ENCODE measurements around the gene LRRC8C. TPM values are rescaled to one million over a fixed set of nuclear protein-coding genes. Genes with fewer than 3 reads are reported as not detected.
A peak's percentile ranks its signal among the peaks of the same experiment; 100 is the strongest.

Gene LRRC8C
- total and polyA plus RNA-seq, 5 donors: 3.6 to 10.6 (median 6.0) TPM

DNA sequence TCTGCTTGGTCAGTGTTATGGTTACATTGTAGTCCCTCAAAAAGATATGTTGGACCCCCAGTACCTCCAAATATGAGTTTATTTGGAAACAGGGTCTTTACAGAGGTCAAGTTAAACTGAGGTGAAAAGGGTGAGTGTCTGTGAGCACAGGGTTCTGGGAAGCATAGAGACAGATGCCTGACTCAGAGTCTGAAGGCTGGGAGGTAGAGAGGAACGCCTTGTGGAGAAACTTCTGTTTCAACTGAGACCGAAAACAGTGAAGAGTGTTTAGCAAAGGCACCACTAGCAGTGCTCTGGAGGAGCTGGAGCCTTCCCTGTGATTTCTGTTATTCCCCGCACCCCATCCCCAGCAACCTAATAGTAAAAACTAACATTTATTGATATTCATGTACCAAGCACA lies 122.7 kb downstream of the LRRC8C start:
- H3K27me3 ChIP-seq (ENCODE audit: control insufficient read depth, insufficient read depth): no peaks in the 10 kb centered on the region
- no peak overlapping the region for H3K4me3 ChIP-seq (ENCODE audit: low read length)
- H3K4me1 ChIP-seq (ENCODE audit: control insufficient read depth, insufficient read depth, low read length): peaks cover 9% of the 10 kb centered on the region
- 94% methylated on average over 3 of the region's 3 CpGs for WGBS
- no peaks in the 10 kb centered on the region for H3K9me3 ChIP-seq (ENCODE audit: control insufficient read depth, low read length)
- DNase-seq: no peak
- H3K27ac ChIP-seq (ENCODE audit: low read length): no peak overlapping the region
- intact Hi-C loops (cut with DNase I): loop anchor here in 1 of 4 donors (10.0 kb wide), 1 partner anchor 51 kb away; no protein-coding TSS in a partner anchor
- no peak for ATAC-seq

DNA sequence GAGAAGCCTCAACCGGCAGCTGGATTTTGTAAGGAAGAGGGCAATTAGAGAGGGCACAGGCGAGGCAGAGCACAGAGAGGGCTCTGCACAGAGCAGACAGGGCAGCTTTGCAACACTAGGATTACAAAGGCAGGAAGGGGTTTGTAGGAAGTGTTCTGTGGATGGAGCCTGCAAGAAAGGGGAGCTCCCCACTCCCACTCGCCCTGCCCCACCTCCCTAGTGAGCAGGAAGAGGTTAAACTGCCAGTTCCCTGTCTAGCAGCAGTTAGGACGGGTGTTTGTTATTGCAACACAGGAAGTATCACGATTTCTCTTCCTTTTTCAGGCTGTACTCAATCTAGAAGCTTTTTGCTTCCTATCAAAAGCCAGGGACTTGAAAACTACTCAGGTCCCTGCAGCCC lies 124.6 kb downstream of the LRRC8C start:
- H3K4me3 ChIP-seq (ENCODE audit: low read length): no peak overlapping the region
- peak overlapping the region; percentile 57 for H3K27ac ChIP-seq (ENCODE audit: low read length)
- H3K4me1 ChIP-seq (ENCODE audit: control insufficient read depth, insufficient read depth, low read length): peaks cover 9% of the 10 kb centered on the region
- ATAC-seq: peak; percentile 71 to 80
- no peaks in the 10 kb centered on the region for H3K9me3 ChIP-seq (ENCODE audit: control insufficient read depth, low read length)
- intact Hi-C loops (cut with DNase I): loop anchor here in 1 of 4 donors (10.0 kb wide), 1 partner anchor 53 kb away; no protein-coding TSS in a partner anchor
- WGBS: 32% methylated on average over 5 of the region's 5 CpGs
- no peaks in the 10 kb centered on the region for H3K27me3 ChIP-seq (ENCODE audit: control insufficient read depth, insufficient read depth)
- peak; percentile 43 to 73 (median 68) for DNase-seq

DNA sequence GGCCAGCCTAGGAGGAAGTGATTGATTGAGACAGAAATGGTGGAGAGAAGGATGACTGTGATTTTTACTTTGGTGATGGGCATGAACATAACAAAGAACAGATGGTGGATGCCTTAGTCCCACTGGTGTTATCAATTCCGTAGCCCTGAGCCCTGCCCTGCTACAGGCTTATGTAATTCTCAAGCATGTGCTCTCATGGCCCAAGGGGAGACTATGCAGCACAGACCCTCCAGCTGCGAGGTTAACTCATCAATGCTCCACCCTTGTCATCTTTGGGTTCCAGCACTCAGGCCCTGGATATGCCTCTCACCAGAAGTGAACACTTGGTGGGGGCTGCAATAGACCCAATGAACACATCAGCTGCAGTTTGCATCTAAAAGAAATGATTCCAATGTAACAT lies 125.2 kb downstream of the LRRC8C start:
- intact Hi-C loops (cut with DNase I): loop anchor here in 1 of 4 donors (2.0 to 10.0 kb wide), 2 partner anchors 19 to 53 kb away; no protein-coding TSS in a partner anchor
- WGBS: 55% methylated on average over 2 of the region's 2 CpGs
- DNase-seq (no peak), ATAC-seq (no peak)
- Histone ChIP-seq H3K27ac (ENCODE audit: low read length) (peak overlapping the region; percentile 57), H3K27me3 (ENCODE audit: control insufficient read depth, insufficient read depth) (no peaks in the 10 kb centered on the region), H3K4me3 (ENCODE audit: low read length) (no peak overlapping the region), H3K4me1 (ENCODE audit: control insufficient read depth, insufficient read depth, low read length) (peaks cover 9% of the 10 kb centered on the region), H3K9me3 (ENCODE audit: control insufficient read depth, low read length) (no peaks in the 10 kb centered on the region)

DNA sequence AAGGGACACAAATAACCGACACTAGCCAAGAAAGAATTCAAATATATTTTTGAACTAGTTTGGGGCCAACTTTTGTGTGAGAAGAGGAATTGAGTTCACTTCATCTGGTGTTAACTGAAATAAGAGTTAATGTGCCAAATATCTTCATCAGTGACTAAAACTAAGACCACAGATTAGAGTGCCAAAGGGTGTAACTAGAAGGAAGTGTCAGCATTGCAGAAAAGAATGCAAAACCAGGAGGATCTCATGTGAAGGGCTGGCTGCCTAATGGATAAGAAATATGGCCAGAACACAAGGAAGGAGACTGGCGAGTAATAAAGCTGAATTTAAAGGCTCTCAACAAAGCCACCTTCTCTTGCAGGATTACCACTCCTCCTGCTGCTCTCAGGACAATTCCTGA lies 126.1 kb downstream of the LRRC8C start:
- DNase-seq: no peak
- Histone ChIP-seq H3K4me3 (ENCODE audit: low read length) (no peak overlapping the region), H3K27me3 (ENCODE audit: control insufficient read depth, insufficient read depth) (no peaks in the 10 kb centered on the region), H3K9me3 (ENCODE audit: control insufficient read depth, low read length) (no peaks in the 10 kb centered on the region), H3K4me1 (ENCODE audit: control insufficient read depth, insufficient read depth, low read length) (peaks cover 9% of the 10 kb centered on the region), H3K27ac (ENCODE audit: low read length) (no peak overlapping the region)
- intact Hi-C loops (cut with DNase I): loop anchor here in 1 of 4 donors (2.0 to 10.0 kb wide), 2 partner anchors 20 to 54 kb away; no protein-coding TSS in a partner anchor
- WGBS: 60% methylated on average over 2 of the region's 2 CpGs
- ATAC-seq: no peak

DNA sequence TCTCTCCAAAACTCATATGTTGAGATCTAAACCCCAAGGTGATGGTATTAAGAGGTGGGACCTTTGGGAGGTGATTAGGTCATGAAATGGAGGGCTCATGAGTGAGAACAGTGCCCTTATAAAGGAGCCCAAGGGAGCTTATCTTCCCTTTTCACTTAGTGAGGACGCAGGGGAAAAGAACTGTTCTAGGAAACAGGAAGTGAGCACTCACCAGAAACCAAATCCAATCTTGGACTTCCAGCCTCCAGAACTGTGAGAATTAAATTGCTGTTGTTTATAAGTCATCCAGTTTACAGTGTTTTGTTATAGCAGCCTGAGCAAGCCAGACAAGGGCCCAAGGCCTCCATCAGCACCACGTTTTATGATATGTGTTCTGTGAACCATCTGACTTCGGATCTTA lies 127.6 kb downstream of the LRRC8C start:
- no peak overlapping the region for H3K4me3 ChIP-seq (ENCODE audit: low read length)
- H3K9me3 ChIP-seq (ENCODE audit: control insufficient read depth, low read length): no peaks in the 10 kb centered on the region
- H3K27me3 ChIP-seq (ENCODE audit: control insufficient read depth, insufficient read depth): no peaks in the 10 kb centered on the region
- 55% methylated on average over 3 of the region's 3 CpGs for WGBS
- intact Hi-C loops (cut with DNase I): loop anchor here (5.0 to 10.0 kb wide), 5 partner anchors 126 to 278 kb away; partner anchors contain the start of gene LRRC8C (in 3 of the 4)
- DNase-seq (no peak), ATAC-seq (no peak)
- peaks cover 9% of the 10 kb centered on the region for H3K4me1 ChIP-seq (ENCODE audit: control insufficient read depth, insufficient read depth, low read length)
- peak overlapping the region; percentile 53 for H3K27ac ChIP-seq (ENCODE audit: low read length)

DNA sequence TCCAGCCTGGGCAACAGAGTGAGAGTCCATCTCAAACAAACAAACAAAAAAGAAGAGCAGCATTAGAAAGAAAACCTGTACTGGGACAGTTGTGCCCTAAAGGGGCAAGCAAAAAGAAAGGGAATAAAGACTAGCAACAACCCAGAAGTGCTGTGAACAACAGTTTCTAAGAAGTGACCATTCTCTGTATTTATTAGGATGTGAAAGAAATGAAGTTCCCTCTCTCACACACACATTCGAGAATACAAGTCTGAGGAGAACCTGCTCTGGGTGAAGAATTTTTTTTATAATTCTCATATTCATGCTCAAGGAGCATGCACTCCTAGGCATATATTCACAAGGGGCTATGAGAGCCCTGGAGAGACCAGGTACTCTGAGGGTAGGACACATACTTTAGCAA lies 128.4 kb downstream of the LRRC8C start:
- intact Hi-C loops (cut with DNase I): loop anchor here (5.0 to 10.0 kb wide), 5 partner anchors 127 to 279 kb away; partner anchors contain the start of gene LRRC8C (in 3 of the 4)
- no peak overlapping the region for H3K4me3 ChIP-seq (ENCODE audit: low read length)
- ATAC-seq (no peak), DNase-seq (no peak)
- no peak overlapping the region for H3K27ac ChIP-seq (ENCODE audit: low read length)
- H3K9me3 ChIP-seq (ENCODE audit: control insufficient read depth, low read length): no peaks in the 10 kb centered on the region
- peaks cover 9% of the 10 kb centered on the region for H3K4me1 ChIP-seq (ENCODE audit: control insufficient read depth, insufficient read depth, low read length)
- 77% methylated on average over 1 of the region's 1 CpG for WGBS
- H3K27me3 ChIP-seq (ENCODE audit: control insufficient read depth, insufficient read depth): no peaks in the 10 kb centered on the region

DNA sequence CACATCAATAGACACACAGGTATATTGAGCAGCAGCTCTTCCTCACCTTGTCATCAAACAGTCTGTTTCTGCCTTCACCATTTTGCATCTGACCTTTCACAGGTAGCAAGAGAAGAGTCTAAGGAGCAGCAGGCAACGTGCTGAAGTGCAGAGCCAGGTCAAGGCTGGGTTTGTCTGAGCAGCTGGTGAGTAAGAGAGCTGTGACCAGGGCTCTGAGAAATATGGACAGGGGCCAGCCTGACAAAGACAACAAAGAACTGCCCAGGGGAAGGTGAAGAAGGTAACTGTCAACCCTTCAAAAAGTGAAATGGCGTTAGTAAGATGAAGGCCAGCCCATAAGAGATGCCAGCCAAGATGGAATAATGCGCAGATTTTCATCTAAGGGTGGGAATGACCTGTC lies 129.0 kb downstream of the LRRC8C start:
- no peak overlapping the region for H3K4me3 ChIP-seq (ENCODE audit: low read length)
- peaks cover 9% of the 10 kb centered on the region for H3K4me1 ChIP-seq (ENCODE audit: control insufficient read depth, insufficient read depth, low read length)
- no peaks in the 10 kb centered on the region for H3K27me3 ChIP-seq (ENCODE audit: control insufficient read depth, insufficient read depth)
- no peak for ATAC-seq
- no peaks in the 10 kb centered on the region for H3K9me3 ChIP-seq (ENCODE audit: control insufficient read depth, low read length)
- DNase-seq: no peak
- intact Hi-C loops (cut with DNase I): loop anchor here (2.0 to 10.0 kb wide), 6 partner anchors 127 to 280 kb away; partner anchors contain the start of gene LRRC8C (in 4 of the 4)
- no peak overlapping the region for H3K27ac ChIP-seq (ENCODE audit: low read length)
- 83% methylated on average over 3 of the region's 3 CpGs for WGBS

DNA sequence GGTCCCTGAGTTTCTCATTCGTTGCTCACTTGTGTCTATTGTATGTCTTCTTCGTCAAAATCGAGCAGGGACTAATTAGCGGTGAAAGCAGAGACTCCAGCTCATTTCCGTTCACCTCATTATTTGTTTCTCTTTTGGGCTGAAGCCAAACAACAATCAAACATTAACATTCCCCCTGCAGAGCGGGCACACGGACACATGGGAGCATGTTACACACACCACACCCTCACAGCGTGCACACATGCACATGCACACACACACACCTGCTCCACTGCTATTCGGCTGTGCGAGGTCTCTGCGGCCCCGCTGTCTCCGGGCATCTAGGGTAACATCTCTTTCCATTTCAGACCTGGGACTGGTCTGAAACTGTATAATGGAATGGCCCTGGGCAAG lies 129.5 kb downstream of the LRRC8C start:
- intact Hi-C loops (cut with DNase I): loop anchor here (2.0 to 10.0 kb wide), 6 partner anchors 128 to 280 kb away; partner anchors contain the start of gene LRRC8C (in 4 of the 4)
- peaks cover 9% of the 10 kb centered on the region for H3K4me1 ChIP-seq (ENCODE audit: control insufficient read depth, insufficient read depth, low read length)
- no peaks in the 10 kb centered on the region for H3K27me3 ChIP-seq (ENCODE audit: control insufficient read depth, insufficient read depth)
- peak overlapping the region; percentile 69 for H3K4me3 ChIP-seq (ENCODE audit: low read length)
- H3K9me3 ChIP-seq (ENCODE audit: control insufficient read depth, low read length): no peaks in the 10 kb centered on the region
- ATAC-seq: peak; percentile 23 to 43
- WGBS: 61% methylated on average over 13 of the region's 13 CpGs
- no peak for DNase-seq
- H3K27ac ChIP-seq (ENCODE audit: low read length): no peak overlapping the region

DNA sequence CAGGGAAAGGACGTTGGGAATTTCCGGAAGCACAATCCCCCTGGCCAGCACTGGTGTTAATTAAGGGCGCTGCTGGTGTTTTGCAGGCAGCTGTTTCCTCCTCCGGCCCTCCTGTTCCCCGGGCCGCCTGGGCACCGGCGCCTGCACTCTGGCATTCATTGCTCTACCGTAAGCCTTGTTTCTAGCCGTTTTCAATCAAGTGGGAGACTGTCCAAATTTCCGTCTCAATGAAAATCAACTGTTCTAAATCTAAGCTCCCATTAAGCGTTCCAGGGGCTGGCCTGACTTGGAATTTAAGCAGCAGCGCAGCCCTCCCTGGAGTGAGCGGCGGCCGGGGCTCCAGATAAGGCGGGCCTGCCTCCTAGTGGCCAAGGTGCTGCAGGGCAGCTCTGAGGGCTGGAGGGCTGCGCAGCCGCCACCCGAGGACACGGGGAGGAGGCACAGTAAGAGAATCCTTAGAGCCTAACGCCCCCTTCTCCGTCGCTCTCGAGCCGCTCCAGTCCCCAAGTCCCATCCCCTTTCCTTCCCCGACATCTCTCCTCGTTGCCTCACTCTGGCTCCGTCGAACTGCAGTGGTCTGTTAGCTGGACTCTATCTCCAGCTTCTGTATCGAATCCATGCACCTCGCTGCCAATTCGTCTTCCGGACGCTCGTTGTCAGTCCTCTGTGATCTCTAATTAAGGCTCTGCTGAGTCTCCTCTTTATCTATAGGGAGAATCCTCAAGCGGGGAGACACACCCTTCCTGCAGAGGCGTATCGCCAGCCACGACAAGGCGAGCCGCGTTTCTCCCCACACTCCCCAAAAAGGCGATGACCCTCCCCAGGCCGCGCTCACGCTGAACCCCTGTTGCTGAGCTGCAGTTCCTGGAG lies 130.1 kb downstream of the LRRC8C start:
- Histone ChIP-seq H3K9me3 (ENCODE audit: control insufficient read depth, low read length) (no peaks in the 10 kb centered on the region), H3K4me3 (ENCODE audit: low read length) (peak overlapping the region; percentile 69), H3K27ac (ENCODE audit: low read length) (peak overlapping the region; percentile 32), H3K4me1 (ENCODE audit: control insufficient read depth, insufficient read depth, low read length) (peaks cover 4% of the 10 kb centered on the region), H3K27me3 (ENCODE audit: control insufficient read depth, insufficient read depth) (no peaks in the 10 kb centered on the region)
- 3% methylated on average over 47 of the region's 47 CpGs for WGBS
- DNase-seq (peak; percentile 88 to 95 (median 95)), ATAC-seq (peak; percentile 99)
- intact Hi-C loops (cut with DNase I): loop anchor here (2.0 to 10.0 kb wide), 6 partner anchors 128 to 281 kb away; partner anchors contain the start of gene LRRC8C (in 4 of the 4)

DNA sequence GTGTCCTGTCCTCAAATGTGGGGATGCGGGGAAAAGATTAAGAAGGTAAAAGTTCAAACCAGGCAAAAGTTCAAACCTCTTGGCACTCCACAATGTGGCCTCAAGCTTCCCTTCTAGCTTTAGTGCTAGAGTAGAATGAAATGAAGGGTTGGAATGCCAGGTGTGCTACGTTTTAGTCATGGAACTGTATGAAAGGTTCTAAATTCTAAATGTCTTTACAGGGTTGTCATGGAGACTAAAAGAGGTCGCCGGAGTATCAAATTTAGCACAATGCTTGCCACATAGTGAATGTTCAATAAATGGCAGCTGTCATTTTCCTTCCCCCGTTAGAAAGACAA lies 130.7 kb downstream of the LRRC8C start:
- no peaks in the 10 kb centered on the region for H3K9me3 ChIP-seq (ENCODE audit: control insufficient read depth, low read length)

DNA sequence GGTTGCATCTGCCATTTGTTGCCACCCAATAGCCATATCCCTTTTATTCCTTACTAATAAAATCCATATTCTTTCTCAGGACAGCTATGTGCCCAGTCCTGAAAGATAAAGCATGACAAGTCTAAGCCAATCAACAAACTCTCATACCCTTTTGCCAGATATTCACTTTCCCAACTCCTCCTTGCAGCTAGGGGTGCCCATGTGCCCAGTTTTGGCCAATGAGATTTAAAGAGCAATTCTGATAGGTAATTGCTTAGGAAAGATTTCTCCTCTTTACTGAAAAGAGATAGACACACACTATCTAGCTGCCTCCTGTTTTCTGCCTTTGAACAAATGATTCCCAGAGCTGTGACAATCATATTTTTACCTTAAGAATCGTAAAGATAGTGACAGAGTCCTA lies 132.9 kb downstream of the LRRC8C start:
- Histone ChIP-seq H3K27ac (ENCODE audit: low read length) (no peak overlapping the region), H3K9me3 (ENCODE audit: control insufficient read depth, low read length) (no peaks in the 10 kb centered on the region), H3K4me3 (ENCODE audit: low read length) (no peak overlapping the region), H3K4me1 (ENCODE audit: control insufficient read depth, insufficient read depth, low read length) (no peaks in the 10 kb centered on the region), H3K27me3 (ENCODE audit: control insufficient read depth, insufficient read depth) (no peaks in the 10 kb centered on the region)
- whole genome bisulfite sequencing: 76% methylated on average over 1 of the region's 1 CpG
- intact Hi-C loops (cut with DNase I): loop anchor here in 1 of 4 donors (10.0 kb wide), 3 partner anchors 131 to 281 kb away; partner anchors contain the start of gene LRRC8C
- no peak for ATAC-seq
- no peak for DNase-seq

More for the DNA sequence above, 130.7 kb downstream of the LRRC8C start:
- no peak for ATAC-seq
- Histone ChIP-seq H3K27me3 (ENCODE audit: control insufficient read depth, insufficient read depth) (no peaks in the 10 kb centered on the region), H3K4me1 (ENCODE audit: control insufficient read depth, insufficient read depth, low read length) (no peaks in the 10 kb centered on the region), H3K4me3 (ENCODE audit: low read length) (peak overlapping the region; percentile 69), H3K27ac (ENCODE audit: low read length) (no peak overlapping the region)
- 39% methylated on average over 5 of the region's 5 CpGs for WGBS
- intact Hi-C loops (cut with DNase I): loop anchor here (2.0 to 10.0 kb wide), 6 partner anchors 129 to 281 kb away; partner anchors contain the start of gene LRRC8C (in 4 of the 4)
- no peak for DNase-seq
